Measurements from ENCODE around the gene TMX1. TPM values are rescaled to one million over a fixed set of nuclear protein-coding genes. Genes with fewer than 3 reads are reported as not detected.

Gene TMX1
- total RNA-seq, 2 donors from 2014 or later, result 8.9 to 11.7 TPM

DNA sequence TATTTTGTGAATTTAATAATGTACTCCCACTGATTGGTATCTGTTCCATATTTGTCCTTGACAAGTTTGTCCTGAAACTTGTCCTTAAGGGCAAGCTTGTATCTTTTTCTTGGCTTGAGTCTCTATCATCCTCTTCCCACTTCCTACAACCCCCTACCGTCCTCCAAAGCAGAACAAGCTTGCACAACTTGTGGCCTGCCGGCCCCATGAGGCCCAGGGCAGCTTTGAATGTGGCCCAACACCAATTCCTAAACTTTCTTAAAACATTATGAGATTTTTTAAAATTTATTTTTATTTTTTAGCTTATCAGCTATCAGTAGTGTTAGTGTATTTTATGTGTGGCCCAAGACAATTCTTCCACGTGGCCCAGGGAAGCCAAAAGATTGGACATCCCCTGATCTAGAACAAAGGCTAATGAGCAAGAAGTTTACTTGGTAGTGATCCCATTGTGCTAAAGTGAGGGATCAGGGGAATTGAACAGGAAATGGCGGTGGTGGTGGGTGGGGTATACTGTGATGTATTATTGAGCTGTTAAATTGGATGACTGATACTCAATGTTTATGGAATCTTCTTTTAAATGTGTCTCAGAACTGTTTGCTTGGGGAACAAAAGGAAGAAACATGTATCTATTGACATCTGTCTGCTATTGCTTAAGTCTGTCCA, 37.8 kb downstream of the TMX1 start:
- no peak for DNase-seq (ENCODE audit: low spot score)
- H3K4me1 ChIP-seq, result no peaks in the 10 kb centered on the region
- no peak overlapping the region for H3K27ac ChIP-seq

DNA sequence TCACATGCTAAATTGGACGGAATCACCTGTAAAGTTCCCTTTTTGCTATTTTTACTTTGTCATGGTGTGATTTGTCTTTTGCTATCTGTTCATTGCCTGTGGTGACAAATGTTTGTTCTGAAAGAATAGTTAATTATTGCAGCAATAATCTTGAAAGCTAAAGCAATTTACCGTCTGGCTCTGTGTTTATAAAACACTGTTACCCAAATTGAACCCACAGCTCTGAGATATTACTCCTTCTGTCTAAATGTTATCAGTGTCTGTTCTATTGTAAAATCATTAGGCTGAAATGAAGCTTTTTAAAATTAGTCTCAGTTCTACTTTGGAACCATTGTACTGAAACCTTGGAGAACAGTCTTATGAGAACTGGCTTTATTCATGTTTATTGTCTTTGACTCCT, 42.5 kb downstream of the TMX1 start:
- DNase-seq (ENCODE audit: low spot score), result no peak
- Histone ChIP-seq H3K4me1 (no peaks in the 10 kb centered on the region), H3K4me3 (no peak overlapping the region), H3K9me3 (no peaks in the 10 kb centered on the region), H3K27ac (no peak overlapping the region), H3K36me3 (no peaks in the 10 kb centered on the region), H3K27me3 (no peaks in the 10 kb centered on the region)
- TF ChIP-seq, protein P1, sequence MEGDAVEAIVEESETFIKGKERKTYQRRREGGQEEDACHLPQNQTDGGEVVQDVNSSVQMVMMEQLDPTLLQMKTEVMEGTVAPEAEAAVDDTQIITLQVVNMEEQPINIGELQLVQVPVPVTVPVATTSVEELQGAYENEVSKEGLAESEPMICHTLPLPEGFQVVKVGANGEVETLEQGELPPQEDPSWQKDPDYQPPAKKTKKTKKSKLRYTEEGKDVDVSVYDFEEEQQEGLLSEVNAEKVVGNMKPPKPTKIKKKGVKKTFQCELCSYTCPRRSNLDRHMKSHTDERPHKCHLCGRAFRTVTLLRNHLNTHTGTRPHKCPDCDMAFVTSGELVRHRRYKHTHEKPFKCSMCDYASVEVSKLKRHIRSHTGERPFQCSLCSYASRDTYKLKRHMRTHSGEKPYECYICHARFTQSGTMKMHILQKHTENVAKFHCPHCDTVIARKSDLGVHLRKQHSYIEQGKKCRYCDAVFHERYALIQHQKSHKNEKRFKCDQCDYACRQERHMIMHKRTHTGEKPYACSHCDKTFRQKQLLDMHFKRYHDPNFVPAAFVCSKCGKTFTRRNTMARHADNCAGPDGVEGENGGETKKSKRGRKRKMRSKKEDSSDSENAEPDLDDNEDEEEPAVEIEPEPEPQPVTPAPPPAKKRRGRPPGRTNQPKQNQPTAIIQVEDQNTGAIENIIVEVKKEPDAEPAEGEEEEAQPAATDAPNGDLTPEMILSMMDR (IDR thresholded peaks at IDR 0.05), result no peak

More for the DNA sequence above, 37.8 kb downstream of the TMX1 start:
- no peaks in the 10 kb centered on the region for H3K36me3 ChIP-seq
- TF ChIP-seq, protein P1 (IDR thresholded peaks at IDR 0.05), result no peak
- no peaks in the 10 kb centered on the region for H3K9me3 ChIP-seq
- H3K27me3 ChIP-seq, result no peaks in the 10 kb centered on the region
- H3K4me3 ChIP-seq, result no peak overlapping the region

DNA sequence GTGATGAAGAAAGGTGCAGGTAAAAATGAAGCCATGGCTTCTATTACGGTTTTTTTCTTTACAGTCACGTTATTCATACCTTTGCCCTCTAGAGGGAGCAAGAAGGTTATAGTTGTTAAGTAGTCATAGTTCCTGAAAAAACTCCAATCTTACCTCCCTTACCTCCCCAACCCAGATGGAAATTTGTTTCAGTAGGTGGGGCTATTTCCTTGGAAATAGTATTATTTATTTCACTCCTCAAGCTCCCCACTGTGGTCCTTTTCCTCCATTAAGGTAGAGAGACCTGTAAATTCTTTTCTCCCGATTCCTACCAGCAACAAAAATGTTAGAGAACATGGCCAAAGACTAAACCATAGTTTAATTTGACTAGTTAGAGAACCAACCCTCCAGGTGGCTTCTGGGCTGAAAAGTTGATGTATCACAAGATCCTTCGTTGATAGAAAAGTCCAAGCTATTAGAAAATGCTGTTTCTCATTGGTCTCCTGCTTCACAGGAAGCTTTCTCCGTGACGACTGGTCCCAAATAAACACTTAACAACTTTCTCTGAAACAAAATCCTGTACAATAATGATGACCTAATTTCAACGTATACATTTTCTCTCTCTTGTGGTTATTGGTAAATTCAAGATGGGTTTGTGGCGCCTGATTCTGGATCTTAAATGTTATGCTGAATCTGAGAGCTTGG, 43.5 kb downstream of the TMX1 start:
- Histone ChIP-seq H3K36me3 (no peaks in the 10 kb centered on the region), H3K27me3 (no peaks in the 10 kb centered on the region), H3K4me1 (no peaks in the 10 kb centered on the region), H3K9me3 (no peaks in the 10 kb centered on the region), H3K4me3 (no peak overlapping the region), H3K27ac (no peak overlapping the region)
- TF ChIP-seq, protein P1 (IDR thresholded peaks at IDR 0.05), result peak; percentile 45 to 85
- no peak for DNase-seq (ENCODE audit: low spot score)

DNA sequence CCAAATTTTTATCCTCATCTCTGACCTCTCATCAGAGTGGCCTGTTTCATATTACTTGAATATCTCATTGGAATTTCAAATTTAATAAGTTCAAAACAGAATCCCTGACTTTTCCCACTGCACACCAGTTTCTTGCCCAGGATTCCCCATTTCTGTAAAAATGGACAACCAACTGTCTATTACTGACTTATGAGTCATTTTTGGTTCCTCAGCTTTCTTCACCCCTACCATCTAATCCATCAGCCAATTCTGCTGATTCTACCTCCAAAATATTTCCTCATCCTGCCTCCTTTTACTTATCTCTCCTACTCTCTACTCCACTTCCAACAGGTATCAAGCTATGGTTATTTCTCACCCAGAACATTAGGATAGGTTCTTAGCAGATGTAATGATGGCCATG, 44.2 kb downstream of the TMX1 start:
- Histone ChIP-seq H3K27me3 (no peaks in the 10 kb centered on the region), H3K4me1 (no peaks in the 10 kb centered on the region), H3K36me3 (no peaks in the 10 kb centered on the region), H3K4me3 (no peak overlapping the region), H3K27ac (no peak overlapping the region), H3K9me3 (no peaks in the 10 kb centered on the region)
- no peak for DNase-seq (ENCODE audit: low spot score)
- TF ChIP-seq, protein P1 (IDR thresholded peaks at IDR 0.05), result no peak

DNA sequence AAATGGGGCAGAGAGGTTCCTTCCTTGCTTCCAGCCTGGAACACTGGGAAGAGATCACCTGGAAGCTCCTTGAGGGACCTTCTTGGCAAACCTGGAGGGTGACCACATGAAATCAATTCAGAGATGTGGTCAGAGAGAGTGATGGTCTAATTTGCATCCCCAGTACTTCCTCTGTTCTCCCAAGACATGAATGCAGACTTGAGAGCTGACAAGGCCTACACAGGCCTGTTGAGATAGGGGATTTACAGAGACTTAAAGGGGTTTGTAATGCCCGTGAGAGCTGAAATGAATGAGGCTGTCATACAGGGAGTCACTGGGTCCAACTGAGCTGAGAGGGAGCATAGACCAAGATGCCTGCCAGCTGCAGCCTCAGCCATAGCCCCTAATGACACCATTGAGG, 45.1 kb downstream of the TMX1 start:
- H3K4me1 ChIP-seq, result no peaks in the 10 kb centered on the region
- H3K27me3 ChIP-seq, result no peaks in the 10 kb centered on the region
- no peak for DNase-seq (ENCODE audit: low spot score)
- H3K27ac ChIP-seq, result no peak overlapping the region
- H3K9me3 ChIP-seq, result no peaks in the 10 kb centered on the region
- no peak overlapping the region for H3K4me3 ChIP-seq
- no peaks in the 10 kb centered on the region for H3K36me3 ChIP-seq
- TF ChIP-seq, protein P1 (IDR thresholded peaks at IDR 0.05), result no peak
